GM12864 (cell line): ENCODE results near the gene SORCS2.

Experiments
- DNase-seq: peaks from one replicate; pipeline ENCODE4 v3.0.0-alpha.2; 2011; ENCODE audit warnings: low read depth
- H3K4me3 ChIP-seq: 2 replicates; pipeline ENCODE4 v1.5.1; 2011; ENCODE audit warnings: mild to moderate bottlenecking, low read depth, low read length, control low read depth
- CTCF ChIP-seq: IDR thresholded peaks from 2 replicates; pipeline ENCODE4 v1.5.1; 2011; ENCODE audit warnings: low read depth, mild to moderate bottlenecking, moderate library complexity, low read length, control low read depth, inconsistent platforms; ENCODE audit errors: missing control alignments

SORCS2 gene

DNA sequence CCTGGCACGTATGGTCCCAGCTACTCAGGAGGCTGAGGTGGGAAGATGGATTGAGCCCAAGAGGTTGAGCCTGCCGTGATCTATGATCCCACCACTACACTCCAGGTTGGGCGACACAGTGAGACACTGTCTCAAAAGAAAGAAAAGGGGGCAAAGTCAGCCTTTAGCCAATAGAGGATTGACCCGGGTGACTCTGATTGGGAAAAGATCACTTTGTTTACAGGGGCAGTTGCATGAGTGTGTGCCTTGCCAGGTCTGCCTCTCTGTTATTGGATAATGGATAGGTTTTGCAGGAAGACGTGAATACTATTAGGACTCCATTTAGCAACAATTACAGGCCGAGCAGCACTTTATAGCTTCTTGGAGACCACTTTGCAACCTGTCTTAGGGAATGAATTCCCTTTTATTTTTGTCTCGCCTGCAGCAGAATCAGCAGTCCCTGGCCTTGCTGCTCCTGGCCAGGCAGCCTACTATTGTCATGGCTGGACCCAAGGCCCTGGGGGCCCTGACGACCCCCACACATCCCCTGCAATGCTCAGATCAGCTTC lies 345.6 kb downstream of the SORCS2 start:
- no peak for DNase-seq
- TF ChIP-seq CTCF, result no peak
- no peak overlapping the region for H3K4me3 ChIP-seq

- H3K4me3 ChIP-seq, result no peak overlapping the region
- no peak for TF ChIP-seq CTCF
- DNase-seq, result no peak
Observed at GRCh38 chr4:7538518-7538917, 346.2 kb downstream of the SORCS2 start.

DNA sequence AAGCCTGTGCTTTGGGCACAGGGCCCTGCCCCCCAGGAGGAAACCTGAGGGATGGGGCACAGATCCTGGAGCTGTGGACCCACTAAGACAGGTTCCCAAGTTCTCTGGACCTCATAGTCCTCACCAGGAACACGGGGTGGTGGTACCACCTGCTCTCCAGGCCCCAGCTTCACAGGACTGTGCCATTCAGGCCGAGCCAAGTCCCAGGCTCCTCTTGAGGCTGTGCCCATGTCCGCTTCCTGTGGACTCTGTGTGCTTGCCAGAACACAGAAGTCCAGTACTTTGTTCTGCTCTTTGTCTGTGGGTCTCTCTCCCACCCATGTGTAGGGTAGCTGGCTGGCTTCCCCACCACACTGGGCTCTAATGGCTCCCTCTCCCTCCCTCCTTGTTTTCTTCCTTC lies 346.8 kb downstream of the SORCS2 start:
- no peak for TF ChIP-seq CTCF
- DNase-seq, result no peak
- H3K4me3 ChIP-seq, result no peak overlapping the region

DNA sequence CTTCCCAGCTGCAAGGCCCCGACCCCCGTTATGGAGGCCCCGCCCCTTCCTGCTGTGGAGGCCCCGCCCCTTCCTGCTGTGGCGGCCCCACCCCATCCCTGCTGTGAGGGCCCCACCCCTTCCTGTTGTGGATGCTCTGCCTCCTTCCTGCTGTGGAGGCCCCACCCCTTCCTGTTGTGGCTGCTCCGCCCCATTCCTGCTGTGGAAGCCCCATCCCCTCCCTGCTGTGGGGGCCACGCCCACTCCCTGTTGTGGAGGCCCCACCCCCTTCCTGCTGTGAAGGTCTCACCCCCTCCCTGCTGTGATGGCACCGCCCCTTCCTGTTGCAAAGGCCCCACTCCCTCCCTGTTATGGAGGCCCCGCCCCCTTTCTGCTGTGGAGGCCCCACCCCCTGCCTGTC lies 347.3 kb downstream of the SORCS2 start:
- DNase-seq, result no peak
- TF ChIP-seq CTCF, result no peak
- no peak overlapping the region for H3K4me3 ChIP-seq

GRCh38 chr4:7540206-7540605 lies 347.9 kb downstream of the SORCS2 start:
- no peak for TF ChIP-seq CTCF
- no peak for DNase-seq
- H3K4me3 ChIP-seq, result no peak overlapping the region

- TF ChIP-seq CTCF, result no peak
- no peak for DNase-seq
- H3K4me3 ChIP-seq, result no peak overlapping the region
Observed at GRCh38 chr4:7540654-7541413, 348.5 kb downstream of the SORCS2 start.

DNA sequence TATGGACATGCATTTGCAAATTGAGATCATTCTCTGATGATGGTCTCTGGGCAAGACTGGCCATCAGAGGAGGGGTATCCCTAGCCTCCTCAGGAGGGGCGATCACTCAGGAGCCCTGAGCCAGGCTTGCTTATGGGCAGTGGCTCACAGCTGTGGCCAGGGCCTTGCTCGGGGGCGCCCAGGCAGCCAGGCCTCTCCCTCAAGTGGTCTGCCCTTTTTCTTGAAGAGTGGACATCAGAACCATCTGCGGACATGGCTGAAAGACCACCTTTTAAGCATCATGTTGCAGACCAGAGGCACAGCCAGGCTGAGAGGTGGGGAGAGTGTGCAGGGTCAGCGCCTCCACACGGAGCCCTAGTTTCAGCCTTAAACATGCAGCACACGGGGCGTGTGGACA lies 349.1 kb downstream of the SORCS2 start:
- TF ChIP-seq CTCF, result no peak
- DNase-seq, result no peak

More for the DNA sequence above, 349.1 kb downstream of the SORCS2 start:
- no peak overlapping the region for H3K4me3 ChIP-seq
